SKM-1 (cell line): ENCODE measurements around the gene CACNA1B.
"Not testable (repeated sequence)": the region's sequence is repeated elsewhere in the genome, so short reads cannot be mapped to it uniquely, and the experiment has no call there.

Source experiments
- DNase-seq: peaks from one replicate; lab custom pipeline; 2025; ENCODE audit not compliant: unreplicated experiment; lab: John Stamatoyannopoulos, UW

CACNA1B gene

GRCh38 chr9:137865581-137866145 lies 11.9 kb upstream of the CACNA1B start:
- DNase-seq = no peak

- no peak for DNase-seq
Observed at GRCh38 chr9:137866226-137867141, 11.1 kb upstream of the CACNA1B start.

- DNase-seq = no peak
Observed at GRCh38 chr9:137870432-137870831, 7.2 kb upstream of the CACNA1B start.

GRCh38 chr9:137872296-137872695 lies 5.3 kb upstream of the CACNA1B start:
- DNase-seq = no peak

- DNase-seq = no peak
Observed at GRCh38 chr9:137873408-137873807, 4.2 kb upstream of the CACNA1B start.

GRCh38 chr9:137873858-137874362 lies 3.7 kb upstream of the CACNA1B start:
- DNase-seq = no peak

GRCh38 chr9:137875354-137875753 lies 2.2 kb upstream of the CACNA1B start:
- no peak for DNase-seq

- DNase-seq = no peak
Observed at GRCh38 chr9:137875846-137876245, 1.7 kb upstream of the CACNA1B start.

- DNase-seq = no peak
Observed at GRCh38 chr9:137876269-137876668, 1.3 kb upstream of the CACNA1B start.

GRCh38 chr9:137876781-137877386 lies 698 bp upstream of the CACNA1B start:
- no peak for DNase-seq

GRCh38 chr9:137878146-137878941 lies 762 bp downstream of the CACNA1B start:
- DNase-seq = no peak

- no peak for DNase-seq
Observed at GRCh38 chr9:137879052-137879451, 1.5 kb downstream of the CACNA1B start.

- DNase-seq = no peak
Observed at GRCh38 chr9:137879566-137880150, 2.1 kb downstream of the CACNA1B start.

GRCh38 chr9:137880160-137880975 lies 2.8 kb downstream of the CACNA1B start:
- DNase-seq = no peak

GRCh38 chr9:137880976-137881530 lies 3.5 kb downstream of the CACNA1B start:
- no peak for DNase-seq

- no peak for DNase-seq
Observed at GRCh38 chr9:137881591-137882505, 4.3 kb downstream of the CACNA1B start.

GRCh38 chr9:137882506-137882821 lies 4.9 kb downstream of the CACNA1B start:
- no peak for DNase-seq

- not testable (repeated sequence) for DNase-seq
Observed at GRCh38 chr9:137883977-137884376, 6.4 kb downstream of the CACNA1B start.

GRCh38 chr9:137884547-137884946 lies 7.0 kb downstream of the CACNA1B start:
- DNase-seq = not testable (repeated sequence)
